Right forelimb (tissue), 1 donor: ENCODE data around the gene NDFIP1.
"Not testable (repeated sequence)": the region's sequence is repeated elsewhere in the genome, so short reads cannot be mapped to it uniquely, and the experiment has no call there.

Experiments used
- DNase-seq: peaks from one replicate; pipeline ENCODE4 v3.0.0-alpha.2; 2018

The NDFIP1 gene

DNA sequence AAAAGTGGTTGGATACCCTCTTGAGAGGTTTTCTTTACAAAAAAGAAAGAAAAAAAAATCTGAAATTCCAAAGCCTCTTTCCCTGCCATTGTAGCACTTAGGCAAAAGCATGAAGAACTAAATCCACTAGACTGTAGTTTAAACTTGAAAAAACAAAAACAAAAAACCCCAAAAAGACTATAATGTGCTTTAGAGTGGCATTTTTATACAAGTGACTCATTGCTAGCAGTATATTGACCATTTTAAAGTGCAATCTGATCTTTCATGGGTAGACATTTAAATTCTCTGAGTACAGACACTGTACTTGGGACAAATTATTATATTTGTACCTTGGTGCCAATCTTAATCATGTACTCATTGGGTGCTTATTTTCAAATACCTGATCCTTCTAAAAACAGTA is 50.8 kb downstream of the NDFIP1 start:
- DNase-seq: no peak

GRCh38 chr5:142164315-142164714 is 55.7 kb downstream of the NDFIP1 start:
- DNase-seq: no peak

- no peak for DNase-seq
Measured at GRCh38 chr5:142166754-142167153, 58.2 kb downstream of the NDFIP1 start.

GRCh38 chr5:142167458-142167857 is 58.9 kb downstream of the NDFIP1 start:
- no peak for DNase-seq

DNA sequence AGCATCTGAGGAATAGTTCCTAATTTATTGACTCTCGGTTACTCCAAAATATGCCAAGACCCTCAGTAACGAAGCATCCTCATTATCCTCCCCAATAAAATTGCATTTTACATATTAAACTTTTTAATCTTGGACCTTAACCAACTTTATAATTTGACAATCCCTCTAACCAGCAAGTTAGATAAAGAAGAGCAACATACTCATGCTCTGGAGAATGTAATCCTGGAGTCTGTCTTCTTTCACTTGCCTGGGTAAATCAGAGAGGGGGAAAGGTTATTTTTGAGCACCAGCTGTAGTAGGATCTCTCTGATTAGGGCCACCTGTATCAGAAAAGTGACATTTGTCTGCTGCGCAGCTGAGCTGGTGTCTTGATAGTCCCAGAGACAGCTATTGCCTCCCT is 59.8 kb downstream of the NDFIP1 start:
- DNase-seq: no peak

- no peak for DNase-seq
Measured at GRCh38 chr5:142170254-142170953, 61.8 kb downstream of the NDFIP1 start.

DNA sequence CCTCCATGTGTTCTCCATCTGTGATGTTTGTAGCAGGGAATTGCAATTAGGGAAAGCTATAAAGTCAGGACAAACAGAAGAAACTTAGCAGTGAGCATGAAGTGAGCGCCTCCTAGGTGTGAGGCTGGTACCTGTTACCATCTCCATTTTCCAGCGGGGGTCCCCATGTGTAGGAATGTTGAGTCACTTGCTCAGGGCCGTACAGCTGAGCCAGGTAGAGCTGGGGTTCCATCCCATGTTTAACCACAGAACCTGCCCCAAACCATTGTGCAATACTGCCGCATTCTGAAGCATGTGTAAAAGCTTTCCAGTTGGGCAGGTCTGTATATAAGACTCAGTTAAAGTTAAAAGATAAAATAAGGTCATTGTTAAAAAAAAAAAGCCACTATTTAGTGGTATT is 62.7 kb downstream of the NDFIP1 start:
- DNase-seq: no peak

- DNase-seq: no peak
Measured at GRCh38 chr5:142175039-142175438, 66.5 kb downstream of the NDFIP1 start.

GRCh38 chr5:142175461-142176142 is 67.0 kb downstream of the NDFIP1 start:
- no peak for DNase-seq

DNA sequence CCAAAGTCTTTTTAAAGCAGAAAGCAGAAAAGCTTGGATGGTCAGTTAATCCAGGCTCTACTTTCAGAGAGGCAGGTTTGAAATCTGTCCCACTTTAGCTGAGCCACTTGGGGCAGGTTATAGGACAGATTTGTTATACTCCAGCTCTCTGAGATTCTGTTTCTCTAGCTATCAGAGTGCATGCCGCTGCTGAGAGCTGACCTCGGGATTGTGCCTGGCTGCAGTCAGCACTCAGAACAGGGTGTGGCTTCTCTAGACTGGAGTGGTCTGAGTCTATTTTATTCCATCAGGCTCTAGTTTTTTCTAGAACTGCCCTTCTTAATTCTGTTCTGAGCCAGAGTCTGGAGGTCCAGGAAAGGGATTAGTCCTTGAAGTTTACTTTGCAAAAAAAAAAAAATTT is 67.7 kb downstream of the NDFIP1 start:
- DNase-seq: no peak

- DNase-seq: no peak
Measured at GRCh38 chr5:142178651-142179050, 70.1 kb downstream of the NDFIP1 start.

DNA sequence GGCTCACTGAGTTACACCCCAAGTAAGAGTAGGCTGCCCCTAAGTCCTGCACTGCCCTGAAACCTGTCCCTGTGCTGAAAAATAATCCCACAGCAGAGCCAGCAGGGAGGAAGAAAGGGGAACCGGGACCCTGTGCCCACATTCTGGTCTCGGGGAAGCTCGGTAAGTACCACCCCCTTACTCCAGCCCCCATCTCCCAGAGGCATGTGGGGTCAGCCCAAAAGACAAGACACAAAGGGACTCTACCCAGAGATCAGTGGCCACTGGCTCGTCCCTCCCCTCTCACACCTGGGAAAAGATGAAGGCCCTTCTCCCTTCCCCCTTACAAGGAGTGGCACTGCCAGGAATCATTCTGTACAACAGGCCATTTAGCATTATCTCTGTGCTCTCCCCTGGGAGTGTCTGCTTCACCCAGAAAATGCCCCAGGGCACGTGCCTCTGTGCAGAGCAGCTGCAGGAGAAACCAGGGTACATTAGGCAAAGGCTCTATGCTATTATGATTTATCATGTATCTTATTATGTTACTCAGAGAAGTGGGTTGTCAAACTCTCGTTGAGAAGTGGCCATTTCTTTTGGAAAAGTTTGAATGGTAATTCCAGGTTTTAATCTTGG is 71.3 kb downstream of the NDFIP1 start:
- DNase-seq: no peak

GRCh38 chr5:142181096-142181495 is 72.5 kb downstream of the NDFIP1 start:
- no peak for DNase-seq

DNA sequence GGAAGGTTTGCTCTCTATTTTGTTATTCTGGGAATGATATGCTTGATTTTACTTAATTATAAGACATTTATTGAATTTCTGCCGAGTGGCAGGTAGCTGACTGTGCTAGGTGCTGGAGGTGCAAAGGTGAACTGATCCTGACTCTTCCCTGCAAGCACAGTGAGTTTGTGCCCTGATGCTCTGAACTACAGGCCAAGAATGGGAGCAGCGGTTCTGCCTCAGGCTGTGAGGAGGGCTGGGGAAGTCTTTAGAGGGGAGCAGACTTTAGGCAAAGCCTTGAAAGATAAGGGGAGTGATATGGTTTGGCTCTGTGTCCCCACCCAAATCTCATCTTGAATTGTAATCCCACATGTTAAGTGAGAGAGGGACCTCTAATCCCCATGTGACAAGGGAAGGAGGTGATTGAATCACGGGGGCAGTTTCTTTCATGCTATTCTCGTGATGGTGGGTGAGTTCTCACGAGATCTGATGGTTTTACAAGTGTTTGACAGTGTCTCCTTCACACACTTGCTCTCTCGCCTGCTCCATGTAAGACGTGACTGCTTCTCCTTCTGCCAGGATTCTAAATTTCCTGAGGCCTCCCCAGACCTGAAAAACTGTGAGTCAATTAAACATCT is 73.1 kb downstream of the NDFIP1 start:
- DNase-seq: no peak

DNA sequence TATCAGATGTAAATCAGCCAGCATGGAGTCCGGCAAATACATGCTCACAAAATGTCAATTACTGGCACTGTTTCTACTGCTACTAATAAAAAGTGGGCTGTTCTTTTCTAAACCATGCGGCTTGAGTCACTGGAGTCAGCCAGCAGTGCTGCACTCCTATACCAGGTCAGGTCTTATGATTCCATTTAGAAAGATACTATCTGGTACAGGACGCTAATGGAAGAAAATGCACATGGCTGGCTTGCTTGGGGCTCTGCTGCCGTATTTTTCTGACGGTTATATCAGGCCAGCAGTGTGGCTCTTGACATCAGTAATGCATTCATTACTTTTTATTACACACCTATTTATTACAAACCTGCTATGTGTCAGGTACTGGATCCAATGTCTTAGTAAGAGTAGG is 74.3 kb downstream of the NDFIP1 start:
- no peak for DNase-seq

DNA sequence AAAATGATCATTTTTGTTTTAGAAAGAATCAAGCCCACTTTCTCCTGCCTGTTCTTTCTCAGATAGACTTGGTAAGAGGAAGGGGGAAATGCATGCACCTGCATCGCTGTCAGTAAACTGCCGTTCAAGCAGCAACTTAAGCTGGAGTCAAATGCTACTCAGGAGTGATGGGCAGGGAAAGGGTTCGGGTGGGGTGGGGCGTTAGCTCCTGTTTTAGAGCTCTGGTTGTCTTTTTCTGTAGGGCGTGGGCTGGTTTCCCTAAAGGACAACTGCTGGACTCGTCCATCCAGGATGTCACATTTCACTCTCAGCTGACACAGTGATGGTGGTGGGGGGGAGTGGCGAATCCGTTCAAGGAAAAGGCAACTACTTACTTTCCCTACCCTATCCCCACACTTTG is 75.0 kb downstream of the NDFIP1 start:
- no peak for DNase-seq

- DNase-seq: no peak
Measured at GRCh38 chr5:142184988-142185387, 76.4 kb downstream of the NDFIP1 start.

GRCh38 chr5:142186514-142186856 is 77.9 kb downstream of the NDFIP1 start:
- DNase-seq: no peak

GRCh38 chr5:142186857-142187594 is 78.4 kb downstream of the NDFIP1 start:
- no peak for DNase-seq

- DNase-seq: not testable (repeated sequence)
Measured at GRCh38 chr5:142188691-142189090, 80.1 kb downstream of the NDFIP1 start.

GRCh38 chr5:142189813-142190212 is 81.2 kb downstream of the NDFIP1 start:
- no peak for DNase-seq

GRCh38 chr5:142191776-142192175 is 83.2 kb downstream of the NDFIP1 start:
- DNase-seq: no peak
